Thymus (tissue), 11 donors: ENCODE data around the gene SOS1. TPM values are rescaled to one million over a fixed set of nuclear protein-coding genes. Genes with fewer than 3 reads are reported as not detected.
A peak's percentile ranks its signal among the peaks of the same experiment; 100 is the strongest.
"Not testable (repeated sequence)": the region's sequence is repeated elsewhere in the genome, so short reads cannot be mapped to it uniquely, and the experiment has no call there.

Experiments
- DNase-seq, 9 donors: peaks; one replicate each; pipeline ENCODE4 v3.0.0-alpha.2; 2013; ENCODE audit warnings: low spot score in 9 of 9, low read depth in 6 of 9, missing footprints in 1 of 9
- H3K27ac ChIP-seq, 2 donors: one replicate each; pipeline ENCODE4 v1.5.1; 2013; ENCODE audit warnings: control low read depth in 1 of 2, low read depth in 1 of 2, low read length in 1 of 2, mild to moderate bottlenecking in 1 of 2, moderate library complexity in 1 of 2
- H3K27me3 ChIP-seq, 2 donors: one replicate each; pipeline ENCODE4 v1.5.1; 2013; ENCODE audit warnings: low read length in 1 of 2; ENCODE audit not compliant: control insufficient read depth in 2 of 2, insufficient read depth in 1 of 2
- H3K36me3 ChIP-seq, 2 donors: one replicate each; pipeline ENCODE4 v1.5.1; 2013; ENCODE audit warnings: low read length in 1 of 2, mild to moderate bottlenecking in 1 of 2, moderate library complexity in 1 of 2; ENCODE audit not compliant: control insufficient read depth in 2 of 2, insufficient read depth in 2 of 2
- H3K4me1 ChIP-seq, 2 donors: one replicate each; pipeline ENCODE4 v1.5.1; 2013; ENCODE audit warnings: low read length in 2 of 2; ENCODE audit not compliant: control insufficient read depth in 2 of 2, insufficient read depth in 2 of 2
- H3K4me3 ChIP-seq, 2 donors: one replicate each; pipeline ENCODE4 v1.5.1; 2013; ENCODE audit warnings: low read length in 2 of 2, control low read depth in 1 of 2, mild to moderate bottlenecking in 1 of 2
- H3K9me3 ChIP-seq, 2 donors: one replicate each; pipeline ENCODE4 v1.5.1; 2013; ENCODE audit warnings: low read length in 1 of 2, mild to moderate bottlenecking in 1 of 2; ENCODE audit not compliant: control insufficient read depth in 2 of 2, insufficient read depth in 1 of 2
- WGBS: extraction: QIAGEN DNeasy Blood & Tissue Kit; methylation state at CpG from one replicate; pipeline ENCODE4 v1.1.7; 2013; 5-methylcytosine and 5-hydroxymethylcytosine counted together
- polyA plus RNA-seq: library from polyadenylated mRNA; stranded (reverse); fragments of 200-250 nt; gene quantifications from one replicate; pipeline ENCODE4 v1.2.3, GENCODE V29; 2013
- total RNA-seq: library from RNA; stranded (reverse); fragments of 120-200 nt; gene quantifications from one replicate; pipeline ENCODE4 v1.2.4, GENCODE V29; 2013
- donor health status: healthy.

SOS1 gene
- total and polyA plus RNA-seq, 2 donors: 10.4 to 12.5 TPM

- no peak for DNase-seq
- H3K36me3 ChIP-seq: peaks cover 0 to 19% of the 10 kb centered on the region in 2 donors
- WGBS: 96% methylated on average over 1 of the region's 1 CpG
- no peaks in the 10 kb centered on the region for H3K4me1 ChIP-seq
- H3K4me3 ChIP-seq: no peak overlapping the region
- H3K27me3 ChIP-seq: no peaks in the 10 kb centered on the region
- no peak overlapping the region for H3K27ac ChIP-seq
- no peaks in the 10 kb centered on the region for H3K9me3 ChIP-seq
These were observed 50.9 kb downstream of the SOS1 start for GRCh38 chr2:39069890-39070465.

- WGBS: 96% methylated on average over 3 of the region's 3 CpGs
- H3K9me3 ChIP-seq: no peaks in the 10 kb centered on the region
These were observed 51.7 kb downstream of the SOS1 start for GRCh38 chr2:39069136-39069515.

GRCh38 chr2:39068299-39069135, 52.3 kb downstream of the SOS1 start:
- WGBS: 97% methylated on average over 1 of the region's 1 CpG
- Histone ChIP-seq H3K27ac (no peak overlapping the region), H3K4me3 (no peak overlapping the region), H3K9me3 (no peaks in the 10 kb centered on the region), H3K27me3 (no peaks in the 10 kb centered on the region), H3K4me1 (no peaks in the 10 kb centered on the region), H3K36me3 (peaks cover 0 to 19% of the 10 kb centered on the region in 2 donors)
- DNase-seq: no peak

More at GRCh38 chr2:39069136-39069515, 51.7 kb downstream of the SOS1 start:
- Histone ChIP-seq H3K27ac (no peak overlapping the region), H3K4me3 (no peak overlapping the region), H3K36me3 (peaks cover 0 to 19% of the 10 kb centered on the region in 2 donors), H3K27me3 (no peaks in the 10 kb centered on the region), H3K4me1 (no peaks in the 10 kb centered on the region)
- no peak for DNase-seq

GRCh38 chr2:39065616-39066015, 55.2 kb downstream of the SOS1 start:
- Histone ChIP-seq H3K27ac (no peak overlapping the region), H3K4me3 (no peak overlapping the region), H3K4me1 (no peaks in the 10 kb centered on the region), H3K27me3 (no peaks in the 10 kb centered on the region), H3K9me3 (no peaks in the 10 kb centered on the region), H3K36me3 (peaks cover 0 to 19% of the 10 kb centered on the region in 2 donors)
- DNase-seq: no peak

GRCh38 chr2:39062320-39062719, 58.5 kb downstream of the SOS1 start:
- 98% methylated on average over 6 of the region's 6 CpGs for whole genome bisulfite sequencing
- no peaks in the 10 kb centered on the region for H3K4me1 ChIP-seq
- no peak for DNase-seq
- no peaks in the 10 kb centered on the region for H3K9me3 ChIP-seq
- H3K27me3 ChIP-seq: no peaks in the 10 kb centered on the region
- H3K4me3 ChIP-seq: no peak overlapping the region
- H3K36me3 ChIP-seq: peaks cover 0 to 19% of the 10 kb centered on the region in 2 donors
- H3K27ac ChIP-seq: no peak overlapping the region

GRCh38 chr2:39061280-39061679, 59.6 kb downstream of the SOS1 start:
- no peak for DNase-seq
- Histone ChIP-seq H3K27ac (peak overlapping the region in 1 of 2 donors; percentile 18), H3K4me1 (no peaks in the 10 kb centered on the region), H3K4me3 (no peak overlapping the region), H3K36me3 (peaks cover 0 to 10% of the 10 kb centered on the region in 2 donors), H3K9me3 (no peaks in the 10 kb centered on the region), H3K27me3 (no peaks in the 10 kb centered on the region)
- WGBS: 97% methylated on average over 4 of the region's 4 CpGs

- WGBS: 33% methylated on average over 2 of the region's 2 CpGs
These were observed 61.4 kb downstream of the SOS1 start for GRCh38 chr2:39059366-39059952.

GRCh38 chr2:39058101-39058500, 62.8 kb downstream of the SOS1 start:
- no peak overlapping the region for H3K4me3 ChIP-seq
- H3K9me3 ChIP-seq: no peaks in the 10 kb centered on the region
- no peak for DNase-seq
- H3K27me3 ChIP-seq: no peaks in the 10 kb centered on the region
- H3K27ac ChIP-seq: no peak overlapping the region
- WGBS: over 99% methylated on average over 3 of the region's 3 CpGs
- H3K36me3 ChIP-seq: peaks cover 0 to 7% of the 10 kb centered on the region in 2 donors
- no peaks in the 10 kb centered on the region for H3K4me1 ChIP-seq

More at GRCh38 chr2:39059366-39059952, 61.4 kb downstream of the SOS1 start:
- H3K4me1 ChIP-seq: no peaks in the 10 kb centered on the region
- H3K36me3 ChIP-seq: peaks cover 0 to 3% of the 10 kb centered on the region in 2 donors
- no peaks in the 10 kb centered on the region for H3K27me3 ChIP-seq
- no peak overlapping the region for H3K27ac ChIP-seq
- no peak overlapping the region for H3K4me3 ChIP-seq
- peak in 8 of 9 donors; percentile 21 to 75 (median 48) for DNase-seq
- no peaks in the 10 kb centered on the region for H3K9me3 ChIP-seq

GRCh38 chr2:39052665-39053064, 68.2 kb downstream of the SOS1 start:
- not testable (repeated sequence) for H3K27me3 ChIP-seq
- peaks cover under 1 to 18% of the 10 kb centered on the region in 2 donors for H3K36me3 ChIP-seq
- 98% methylated on average over 6 of the region's 6 CpGs for WGBS

More at GRCh38 chr2:39052665-39053064, 68.2 kb downstream of the SOS1 start:
- H3K4me1 ChIP-seq, H3K4me3 ChIP-seq, DNase-seq, H3K9me3 ChIP-seq, H3K27ac ChIP-seq: not testable (repeated sequence)
